Stimulated activated naive B cell treated with anti-CD40 and anti-IgM and Interleukin-4, amounts not matched to agents 10 μg/mL and 1 μg/mL and 100 μg/mL, for 72 hours (primary cell): Measurements from ENCODE around the gene IZUMO3.

ENCODE experiments used
- ATAC-seq, 2 donors: fragments of 150-1000 bp; cut with Tn5 transposase; replicated peaks; 2 replicates each; pipeline ENCODE4 v1.10.0; 2021; ENCODE audit warnings: moderate library complexity in 1 of 2
- DNase-seq: peaks from one replicate; pipeline ENCODE4 v3.0.0; 2021
- H3K27ac Mint-ChIP-seq: one replicate; pipeline ENCODE4 v1.8.0; 2022; ENCODE audit warnings: mild to moderate bottlenecking, mixed read lengths
- H3K27me3 Mint-ChIP-seq, 2 donors: one replicate each; pipeline ENCODE4 v1.8.0; 2022; ENCODE audit warnings: mixed read lengths in 2 of 2
- H3K36me3 Mint-ChIP-seq, 2 donors: one replicate each; pipeline ENCODE4 v1.8.0; 2022; ENCODE audit warnings: mixed read lengths in 2 of 2, mild to moderate bottlenecking in 1 of 2
- H3K4me1 Mint-ChIP-seq, 2 donors: one replicate each; pipeline ENCODE4 v1.8.0; 2022; ENCODE audit warnings: mixed read lengths in 2 of 2, mild to moderate bottlenecking in 1 of 2
- H3K4me3 Mint-ChIP-seq, 2 donors: one replicate each; pipeline ENCODE4 v1.8.0; 2022; ENCODE audit warnings: mild to moderate bottlenecking in 2 of 2, mixed read lengths in 2 of 2, moderate library complexity in 1 of 2
- H3K9me3 Mint-ChIP-seq, 2 donors: one replicate each; pipeline ENCODE4 v1.8.0; 2022; ENCODE audit warnings: mixed read lengths in 2 of 2, mild to moderate bottlenecking in 1 of 2

Gene IZUMO3

DNA sequence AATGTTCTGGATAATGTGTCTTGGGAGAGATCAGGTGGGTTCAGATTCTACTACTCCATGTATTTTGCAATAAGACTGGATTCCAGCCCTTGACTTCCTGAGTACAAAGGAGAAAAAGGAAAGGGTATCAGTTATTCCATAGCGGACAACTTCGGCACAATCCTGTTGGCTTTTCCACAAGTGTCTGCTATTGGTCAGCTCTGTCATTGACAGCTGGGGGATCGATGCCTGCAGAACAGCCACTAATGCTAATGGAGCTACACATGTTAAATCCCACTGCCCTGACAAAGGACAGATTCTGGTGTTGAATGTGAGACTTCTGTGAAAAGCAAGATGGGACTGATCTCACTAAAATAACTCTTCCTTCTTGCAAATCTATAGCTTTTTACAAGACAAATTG, 41.2 kb downstream of the IZUMO3 start:
- Mint-ChIP-seq H3K9me3 (peaks cover 4% of the 10 kb centered on the region in 2 donors), H3K4me1 (no peaks in the 10 kb centered on the region), H3K36me3 (no peaks in the 10 kb centered on the region), H3K4me3 (no peak overlapping the region), H3K27me3 (no peaks in the 10 kb centered on the region), H3K27ac (no peak overlapping the region)
- ATAC-seq, result no peak
- no peak for DNase-seq

DNA sequence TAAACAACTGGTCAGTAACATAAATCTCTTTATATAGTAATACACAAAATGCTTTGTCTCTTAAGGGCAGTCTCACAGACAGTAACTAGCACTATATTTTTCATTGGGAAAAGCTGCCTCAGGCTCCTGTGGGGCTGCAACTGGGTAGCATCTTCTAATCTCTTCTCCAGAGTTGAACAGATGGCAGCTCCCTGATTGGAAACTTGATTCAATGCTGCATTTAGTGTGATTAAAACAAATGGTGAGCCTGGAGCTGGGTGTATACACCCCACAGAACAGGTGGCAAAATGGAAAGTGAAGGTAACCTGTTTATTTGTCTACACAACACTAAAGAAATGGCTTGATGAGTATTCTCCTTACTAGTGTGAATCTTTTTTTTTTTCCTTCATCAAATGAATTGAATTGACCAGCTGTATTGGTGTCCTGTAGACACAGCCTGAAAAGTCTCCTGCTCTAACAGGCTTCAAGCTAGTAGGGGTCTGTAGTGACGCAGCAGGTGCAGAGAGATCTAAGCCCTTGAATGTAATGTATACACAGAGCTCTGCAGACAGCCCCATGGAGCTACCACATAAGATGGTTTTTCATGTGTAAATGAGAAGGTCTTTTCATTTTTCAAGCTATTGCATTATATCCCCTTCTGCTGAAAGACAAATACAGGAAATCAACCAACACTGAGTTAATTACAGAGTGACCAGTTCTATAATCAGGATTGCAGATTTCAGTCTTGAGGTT, 43.3 kb downstream of the IZUMO3 start:
- ATAC-seq (no peak), DNase-seq (no peak)
- Mint-ChIP-seq H3K27ac (no peak overlapping the region), H3K4me3 (no peak overlapping the region), H3K36me3 (no peaks in the 10 kb centered on the region), H3K4me1 (no peaks in the 10 kb centered on the region), H3K9me3 (peaks cover 0 to 1% of the 10 kb centered on the region in 2 donors), H3K27me3 (no peaks in the 10 kb centered on the region)

DNA sequence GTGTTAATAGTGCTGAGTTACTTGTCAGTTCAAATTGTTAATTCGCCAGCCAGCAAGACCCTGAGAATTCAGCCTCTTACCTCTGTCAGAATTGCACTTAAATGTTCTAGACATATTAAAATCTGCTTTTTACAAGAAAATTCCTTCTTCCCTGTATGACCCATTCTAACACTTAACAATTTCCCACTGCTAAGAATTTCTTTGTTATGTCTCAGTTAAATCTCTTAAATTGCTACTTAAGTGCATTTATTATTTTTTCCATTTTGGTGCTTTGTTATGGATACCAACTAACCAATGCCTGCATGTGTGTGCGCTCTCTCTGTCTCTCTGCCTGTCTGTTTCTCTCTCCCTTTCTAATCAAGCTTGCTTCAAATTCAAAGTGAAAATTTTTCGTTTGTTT, 44.9 kb downstream of the IZUMO3 start:
- no peak overlapping the region for H3K27ac Mint-ChIP-seq
- ATAC-seq, result no peak
- no peaks in the 10 kb centered on the region for H3K27me3 Mint-ChIP-seq
- no peak for DNase-seq
- no peaks in the 10 kb centered on the region for H3K4me1 Mint-ChIP-seq
- H3K4me3 Mint-ChIP-seq, result no peak overlapping the region
- no peaks in the 10 kb centered on the region for H3K36me3 Mint-ChIP-seq
- no peaks in the 10 kb centered on the region for H3K9me3 Mint-ChIP-seq

DNA sequence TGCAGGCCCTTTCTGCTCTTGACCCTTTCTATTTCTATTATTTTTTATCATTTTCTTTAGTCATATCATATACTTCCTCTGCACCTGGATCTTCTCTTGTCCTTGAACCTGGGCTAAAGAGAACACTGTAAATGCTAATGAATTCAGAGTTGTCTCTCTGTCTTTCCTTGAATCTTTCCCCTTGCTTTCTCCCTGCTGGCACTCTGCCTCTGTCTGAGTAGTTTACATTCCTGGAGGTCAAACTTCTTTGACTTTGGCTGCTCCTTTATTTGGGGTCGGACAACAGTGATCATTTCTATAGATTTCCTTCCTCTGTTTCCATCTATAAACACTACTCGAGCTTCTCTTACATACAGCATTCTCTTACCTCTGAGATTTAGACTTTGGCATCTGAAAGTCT, 47.1 kb downstream of the IZUMO3 start:
- H3K4me1 Mint-ChIP-seq, result no peaks in the 10 kb centered on the region
- H3K9me3 Mint-ChIP-seq, result peaks cover 0 to 1% of the 10 kb centered on the region in 2 donors
- ATAC-seq (no peak), DNase-seq (no peak)
- H3K36me3 Mint-ChIP-seq, result no peaks in the 10 kb centered on the region
- H3K4me3 Mint-ChIP-seq, result no peak overlapping the region
- no peaks in the 10 kb centered on the region for H3K27me3 Mint-ChIP-seq
- H3K27ac Mint-ChIP-seq, result no peak overlapping the region

DNA sequence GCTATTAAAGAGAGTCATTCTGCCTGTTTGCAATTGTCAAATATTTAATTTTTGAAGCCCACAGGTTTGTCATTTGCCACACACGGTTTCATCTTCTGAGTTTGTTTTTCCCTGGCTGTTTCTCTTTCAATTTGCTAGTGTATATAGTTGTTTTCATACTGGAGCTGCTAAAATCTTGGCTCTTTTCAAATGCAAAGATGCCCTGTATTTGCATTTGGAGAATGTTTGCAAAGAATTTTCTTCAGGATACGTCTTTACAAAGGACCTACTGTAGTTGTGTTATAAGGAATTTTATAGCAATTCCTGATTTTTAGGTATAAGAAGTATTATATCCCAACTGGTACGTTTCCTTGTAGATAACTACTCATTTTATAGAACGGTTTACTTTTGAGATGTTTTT, 48.0 kb downstream of the IZUMO3 start:
- H3K27ac Mint-ChIP-seq, result no peak overlapping the region
- no peak for DNase-seq
- no peaks in the 10 kb centered on the region for H3K27me3 Mint-ChIP-seq
- no peaks in the 10 kb centered on the region for H3K4me1 Mint-ChIP-seq
- ATAC-seq, result no peak
- no peak overlapping the region for H3K4me3 Mint-ChIP-seq
- peaks cover 3 to 6% of the 10 kb centered on the region in 2 donors for H3K9me3 Mint-ChIP-seq
- no peaks in the 10 kb centered on the region for H3K36me3 Mint-ChIP-seq
